ENCODE results near the gene THEMIS2. TPM values are rescaled to one million over a fixed set of nuclear protein-coding genes. Genes with fewer than 3 reads are reported as not detected.
A peak's percentile ranks its signal among the peaks of the same experiment; 100 is the strongest.

The THEMIS2 gene
- total RNA-seq, 1 donor from 2014 or later: 78.6 TPM

DNA sequence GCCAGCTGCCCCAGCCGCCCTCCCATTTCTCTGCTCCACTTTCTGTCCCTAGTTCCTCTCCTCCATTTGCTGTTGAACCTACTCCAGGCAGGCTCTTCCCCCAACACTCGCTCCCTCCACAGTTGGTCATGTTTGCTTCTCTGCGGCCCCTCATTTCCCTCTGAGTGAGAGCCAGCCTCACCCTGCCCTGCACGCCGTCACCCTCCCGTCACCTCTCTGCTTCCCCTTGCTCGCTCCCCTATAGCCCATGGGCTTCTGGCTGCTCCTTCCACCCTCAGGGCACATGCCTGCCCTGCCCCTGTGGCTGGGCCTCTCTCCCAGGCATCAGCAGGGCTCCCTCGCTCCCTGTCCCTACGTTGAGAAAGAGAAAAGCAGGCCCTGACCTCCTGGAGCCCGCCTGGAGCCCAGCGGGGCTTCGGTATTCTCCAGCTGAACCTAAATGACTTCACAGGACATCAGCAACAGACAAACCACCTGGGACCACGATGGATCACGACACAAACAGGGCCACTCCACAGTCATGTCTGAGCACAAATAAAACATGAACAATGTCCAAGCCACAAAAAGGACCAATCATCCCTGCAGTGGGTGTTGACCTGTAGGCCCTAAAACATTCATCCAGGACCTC lies 13.3 kb upstream of the THEMIS2 start:
- ChIA-PET CTCF (interaction anchor here (1.0 to 3.8 kb wide), 5 partner anchors 33 to 350 kb away, joined by 4 to 88 read pairs (median 6); no protein-coding TSS in a partner anchor), POLR2A (interaction anchor here (1.4 kb wide), 1 partner anchor 34 kb away, joined by 3 read pairs; no protein-coding TSS in a partner anchor)
- no peak for DNase-seq
- no peaks in the 10 kb centered on the region for H3K9me3 Mint-ChIP-seq
- TF ChIP-seq, protein P1, sequence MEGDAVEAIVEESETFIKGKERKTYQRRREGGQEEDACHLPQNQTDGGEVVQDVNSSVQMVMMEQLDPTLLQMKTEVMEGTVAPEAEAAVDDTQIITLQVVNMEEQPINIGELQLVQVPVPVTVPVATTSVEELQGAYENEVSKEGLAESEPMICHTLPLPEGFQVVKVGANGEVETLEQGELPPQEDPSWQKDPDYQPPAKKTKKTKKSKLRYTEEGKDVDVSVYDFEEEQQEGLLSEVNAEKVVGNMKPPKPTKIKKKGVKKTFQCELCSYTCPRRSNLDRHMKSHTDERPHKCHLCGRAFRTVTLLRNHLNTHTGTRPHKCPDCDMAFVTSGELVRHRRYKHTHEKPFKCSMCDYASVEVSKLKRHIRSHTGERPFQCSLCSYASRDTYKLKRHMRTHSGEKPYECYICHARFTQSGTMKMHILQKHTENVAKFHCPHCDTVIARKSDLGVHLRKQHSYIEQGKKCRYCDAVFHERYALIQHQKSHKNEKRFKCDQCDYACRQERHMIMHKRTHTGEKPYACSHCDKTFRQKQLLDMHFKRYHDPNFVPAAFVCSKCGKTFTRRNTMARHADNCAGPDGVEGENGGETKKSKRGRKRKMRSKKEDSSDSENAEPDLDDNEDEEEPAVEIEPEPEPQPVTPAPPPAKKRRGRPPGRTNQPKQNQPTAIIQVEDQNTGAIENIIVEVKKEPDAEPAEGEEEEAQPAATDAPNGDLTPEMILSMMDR (IDR thresholded peaks at IDR 0.05): no peak
- intact Hi-C loops (cut with micrococcal nuclease): loop anchor here (1.0 to 5.0 kb wide), 5 partner anchors 32 to 350 kb away; partner anchors contain the start of gene EYA3
- no peaks in the 10 kb centered on the region for H3K27me3 Mint-ChIP-seq
- peaks cover 36% of the 10 kb centered on the region for H3K4me1 Mint-ChIP-seq
- H3K27ac Mint-ChIP-seq: no peak overlapping the region
- no peak for ATAC-seq (ENCODE audit: low read depth)
- no peaks in the 10 kb centered on the region for H3K36me3 Mint-ChIP-seq (ENCODE audit: low read depth)
- no peak overlapping the region for H3K4me3 Mint-ChIP-seq

DNA sequence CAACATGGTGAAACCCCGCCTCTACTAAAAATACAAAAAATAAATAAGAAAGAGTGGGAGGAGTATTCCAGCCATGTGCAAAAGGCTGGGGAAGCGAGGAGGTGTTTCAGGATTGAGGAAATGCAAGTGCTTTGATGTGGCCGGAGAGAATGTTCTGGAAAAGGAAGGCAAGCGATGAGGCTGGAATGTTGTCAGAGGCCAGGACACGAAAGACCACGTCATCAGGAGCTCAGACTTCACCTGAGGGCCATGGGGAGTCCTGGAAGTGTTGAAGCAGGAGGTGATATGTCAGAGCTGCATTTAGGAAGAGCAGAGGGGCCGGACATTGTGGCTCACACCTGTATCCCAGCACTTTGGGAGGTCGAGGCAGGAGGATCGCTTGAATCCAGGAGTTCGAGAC lies 10.9 kb upstream of the THEMIS2 start:
- intact Hi-C loops (cut with micrococcal nuclease): no loop called here
- Mint-ChIP-seq H3K27ac (no peak overlapping the region), H3K4me3 (no peak overlapping the region), H3K27me3 (no peaks in the 10 kb centered on the region), H3K36me3 (ENCODE audit: low read depth) (no peaks in the 10 kb centered on the region), H3K9me3 (no peaks in the 10 kb centered on the region), H3K4me1 (peaks cover 58% of the 10 kb centered on the region)
- POLR2A ChIA-PET: interaction anchor here (1.4 kb wide), 1 partner anchor 30 kb away, joined by 4 read pairs; no protein-coding TSS in a partner anchor
- DNase-seq (no peak), ATAC-seq (ENCODE audit: low read depth) (no peak)
- TF ChIP-seq, protein P1 (IDR thresholded peaks at IDR 0.05): no peak
- CTCF ChIA-PET: no interaction called here

DNA sequence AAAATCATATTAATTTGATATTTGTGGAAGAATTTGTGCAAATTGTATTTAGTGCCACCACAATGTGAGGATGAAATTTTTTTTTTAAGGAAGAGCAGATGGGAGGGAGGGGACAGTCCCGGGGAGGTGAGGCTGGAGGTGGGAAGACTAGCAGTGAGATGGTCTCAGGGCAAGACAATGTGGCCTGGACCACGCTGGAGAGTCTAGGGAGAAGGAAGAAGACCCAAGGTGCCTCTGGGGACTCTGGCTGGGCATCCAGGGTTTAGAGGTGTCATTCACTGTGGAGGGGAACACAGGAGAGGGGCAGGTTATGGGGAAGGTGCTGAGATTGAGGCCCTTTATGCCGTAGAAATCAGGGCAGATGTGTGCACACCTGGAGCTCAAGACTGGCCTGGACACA lies 10.3 kb upstream of the THEMIS2 start:
- Mint-ChIP-seq H3K27me3 (no peaks in the 10 kb centered on the region), H3K4me1 (peaks cover 60% of the 10 kb centered on the region), H3K9me3 (no peaks in the 10 kb centered on the region), H3K36me3 (ENCODE audit: low read depth) (no peaks in the 10 kb centered on the region), H3K27ac (peak overlapping the region; percentile 35), H3K4me3 (no peak overlapping the region)
- CTCF ChIA-PET: no interaction called here
- TF ChIP-seq, protein P1 (IDR thresholded peaks at IDR 0.05): no peak
- no peak for ATAC-seq (ENCODE audit: low read depth)
- no peak for DNase-seq
- intact Hi-C loops (cut with micrococcal nuclease): no loop called here
- POLR2A ChIA-PET: interaction anchor here (2.5 kb wide), 1 partner anchor 29 kb away, joined by 19 read pairs; no protein-coding TSS in a partner anchor

DNA sequence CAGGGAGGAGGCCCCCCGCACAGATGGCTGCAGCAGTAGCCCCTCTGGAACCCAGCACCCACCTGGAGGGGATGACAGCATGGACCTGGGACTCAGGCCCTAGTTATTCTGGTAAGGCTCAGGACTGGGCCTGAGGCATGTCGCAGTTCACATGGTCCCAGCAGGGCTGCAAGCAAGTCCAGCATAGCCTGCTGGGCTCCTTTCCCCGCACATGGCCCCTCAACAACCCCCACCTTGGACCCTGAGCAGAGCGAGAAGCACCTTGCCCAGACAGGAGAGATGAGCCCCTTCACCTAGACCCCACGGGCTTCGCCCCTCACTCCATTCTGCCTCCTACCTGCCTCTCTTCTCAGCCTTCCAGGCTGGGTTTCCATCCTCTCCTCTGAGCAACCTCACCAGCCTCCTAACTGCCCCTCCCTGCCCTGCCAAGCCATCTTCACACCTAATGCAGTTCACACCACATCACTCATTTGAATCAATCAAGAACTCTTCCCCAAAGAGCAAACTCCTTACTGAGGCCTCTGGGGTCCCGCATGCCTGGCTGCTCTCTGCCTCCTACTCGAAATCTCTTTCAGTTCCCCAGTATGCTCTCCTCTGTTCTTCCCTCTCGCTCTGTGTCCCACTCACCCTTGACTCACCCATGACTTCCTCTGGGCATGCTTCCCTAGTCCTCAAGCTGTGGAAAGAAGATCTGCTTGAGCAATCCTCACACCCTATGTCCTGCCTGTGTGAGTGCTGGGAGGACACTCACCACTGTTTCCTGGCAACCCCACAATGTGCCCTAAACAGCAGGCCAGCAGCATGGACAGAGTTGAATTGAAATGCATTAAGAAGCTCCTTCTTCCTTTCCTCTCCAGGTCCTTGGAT lies 9.4 kb upstream of the THEMIS2 start:
- TF ChIP-seq, protein P1 (IDR thresholded peaks at IDR 0.05): no peak
- ChIA-PET POLR2A (interaction anchor here (0.6 to 2.5 kb wide), 8 partner anchors 11 to 781 kb away, joined by 3 to 44 read pairs (median 3); partner anchors contain the start of genes EYA3, PPP1R8 and THEMIS2), CTCF (interaction anchor here (1.3 kb wide), 1 partner anchor 29 kb away, joined by 3 read pairs; no protein-coding TSS in a partner anchor)
- no peaks in the 10 kb centered on the region for H3K27me3 Mint-ChIP-seq
- H3K9me3 Mint-ChIP-seq: no peaks in the 10 kb centered on the region
- H3K4me3 Mint-ChIP-seq: peak overlapping the region; percentile 33
- no peaks in the 10 kb centered on the region for H3K36me3 Mint-ChIP-seq (ENCODE audit: low read depth)
- peaks cover 64% of the 10 kb centered on the region for H3K4me1 Mint-ChIP-seq
- ATAC-seq (ENCODE audit: low read depth): peak; percentile 74
- DNase-seq: peak; percentile 37
- intact Hi-C loops (cut with micrococcal nuclease): loop anchor here (1.0 kb wide), 2 partner anchors 12 to 28 kb away; no protein-coding TSS in a partner anchor
- H3K27ac Mint-ChIP-seq: peak overlapping the region; percentile 89
